ENCODE measurements around the gene MALAT1.
A peak's percentile ranks its signal among the peaks of the same experiment; 100 is the strongest.

MALAT1 gene

GRCh38 chr11:65501186-65501471, 2.3 kb downstream of the MALAT1 start:
- TF ChIP-seq YY1 (IDR thresholded peaks at IDR 0.05; ENCODE audit: low read depth) (no peak), CEBPB (IDR thresholded peaks at IDR 0.05) (no peak), MAX (IDR thresholded peaks at IDR 0.05) (no peak), CREB1 (IDR thresholded peaks at IDR 0.05; ENCODE audit: low read depth) (no peak), TEAD4 (IDR thresholded peaks at IDR 0.05) (no peak), REST (IDR thresholded peaks at IDR 0.05; ENCODE audit: low read depth) (no peak)

GRCh38 chr11:65501472-65502273, 2.8 kb downstream of the MALAT1 start:
- TF ChIP-seq EGR1 (IDR thresholded peaks at IDR 0.05) = no peak
- no peak for TF ChIP-seq CREB1 (IDR thresholded peaks at IDR 0.05; ENCODE audit: low read depth)
- 0 out of 2 replicates have a peak, but pooled peaks have one; percentile 14 for TF ChIP-seq MAX (IDR thresholded peaks at IDR 0.05)
- TF ChIP-seq YY1 (IDR thresholded peaks at IDR 0.05; ENCODE audit: low read depth) = no peak
- TF ChIP-seq TAF1 (IDR thresholded peaks at IDR 0.05; ENCODE audit: low read depth) = no peak
- no peak for TF ChIP-seq FOXM1 (IDR thresholded peaks at IDR 0.05; ENCODE audit: borderline replicate concordance, low read depth)
- no peak for TF ChIP-seq USF1 (IDR thresholded peaks at IDR 0.05)

- TF ChIP-seq RAD21 (IDR thresholded peaks at IDR 0.05; ENCODE audit: low read depth) (no peak), USF1 (IDR thresholded peaks at IDR 0.05) (no peak), TAF1 (IDR thresholded peaks at IDR 0.05; ENCODE audit: low read depth) (no peak), CREB1 (IDR thresholded peaks at IDR 0.05; ENCODE audit: low read depth) (no peak), YY1 (IDR thresholded peaks at IDR 0.05; ENCODE audit: low read depth) (no peak), FOXM1 (IDR thresholded peaks at IDR 0.05; ENCODE audit: borderline replicate concordance, low read depth) (no peak)
Measured at GRCh38 chr11:65502274-65502554, 3.4 kb downstream of the MALAT1 start.

GRCh38 chr11:65502555-65503367, 3.9 kb downstream of the MALAT1 start:
- TF ChIP-seq TCF12 (IDR thresholded peaks at IDR 0.05; ENCODE audit: low read depth) (no peak), MAX (IDR thresholded peaks at IDR 0.05) (no peak), EGR1 (IDR thresholded peaks at IDR 0.05) (no peak), TEAD4 (IDR thresholded peaks at IDR 0.05) (no peak), NFIC (IDR thresholded peaks at IDR 0.05) (no peak), CEBPB (IDR thresholded peaks at IDR 0.05) (no peak)

- TF ChIP-seq TCF12 (IDR thresholded peaks at IDR 0.05; ENCODE audit: low read depth) (no peak), TEAD4 (IDR thresholded peaks at IDR 0.05) (no peak), ZBTB7A (IDR thresholded peaks at IDR 0.05; ENCODE audit: low read depth) (no peak), MAX (IDR thresholded peaks at IDR 0.05) (no peak), FOXM1 (IDR thresholded peaks at IDR 0.05; ENCODE audit: borderline replicate concordance, low read depth) (no peak), REST (IDR thresholded peaks at IDR 0.05; ENCODE audit: low read depth) (no peak), CEBPB (IDR thresholded peaks at IDR 0.05) (no peak), TAF1 (IDR thresholded peaks at IDR 0.05; ENCODE audit: low read depth) (no peak), EGR1 (IDR thresholded peaks at IDR 0.05) (no peak), EP300 (IDR thresholded peaks at IDR 0.05; ENCODE audit: borderline replicate concordance) (no peak), USF1 (IDR thresholded peaks at IDR 0.05) (no peak), CREB1 (IDR thresholded peaks at IDR 0.05; ENCODE audit: low read depth) (no peak), RAD21 (IDR thresholded peaks at IDR 0.05; ENCODE audit: low read depth) (no peak), NFIC (IDR thresholded peaks at IDR 0.05) (no peak), YY1 (IDR thresholded peaks at IDR 0.05; ENCODE audit: low read depth) (no peak)
Measured at GRCh38 chr11:65503368-65503948, 4.6 kb downstream of the MALAT1 start.
